Measurements from ENCODE around the gene SKP1.
"Not testable (repeated sequence)": the region's sequence is repeated elsewhere in the genome, so short reads cannot be mapped to it uniquely, and the experiment has no call there.

SKP1 gene

DNA sequence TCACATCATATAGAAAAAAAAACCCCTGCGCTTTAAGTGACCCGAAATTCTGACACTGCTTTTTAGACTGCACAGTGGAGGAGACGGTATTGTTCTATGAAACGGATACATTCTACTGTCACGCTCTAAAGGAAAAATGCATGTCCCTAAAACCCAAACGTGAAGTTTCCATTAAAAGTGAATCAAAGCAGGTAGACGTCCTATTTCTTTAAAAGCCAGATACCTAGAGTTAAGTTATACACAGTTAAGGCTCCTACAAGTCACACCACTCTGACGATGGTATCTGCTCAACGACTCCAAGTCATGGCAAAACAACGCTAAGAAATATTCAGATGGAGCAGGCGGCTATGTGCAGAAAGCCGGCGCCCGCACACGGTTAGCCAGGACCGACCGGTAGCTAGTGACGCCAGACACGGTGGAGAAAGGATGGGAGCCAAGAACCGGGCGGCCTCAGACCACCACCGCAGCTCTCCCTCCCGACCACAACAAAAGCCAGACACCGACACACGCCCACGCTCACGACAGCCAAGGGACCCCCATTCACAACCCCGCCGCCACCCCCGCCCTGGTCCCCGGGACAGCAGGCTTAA, 734 bp downstream of the SKP1 start:
- peak; percentile 15 for DNase-seq

DNA sequence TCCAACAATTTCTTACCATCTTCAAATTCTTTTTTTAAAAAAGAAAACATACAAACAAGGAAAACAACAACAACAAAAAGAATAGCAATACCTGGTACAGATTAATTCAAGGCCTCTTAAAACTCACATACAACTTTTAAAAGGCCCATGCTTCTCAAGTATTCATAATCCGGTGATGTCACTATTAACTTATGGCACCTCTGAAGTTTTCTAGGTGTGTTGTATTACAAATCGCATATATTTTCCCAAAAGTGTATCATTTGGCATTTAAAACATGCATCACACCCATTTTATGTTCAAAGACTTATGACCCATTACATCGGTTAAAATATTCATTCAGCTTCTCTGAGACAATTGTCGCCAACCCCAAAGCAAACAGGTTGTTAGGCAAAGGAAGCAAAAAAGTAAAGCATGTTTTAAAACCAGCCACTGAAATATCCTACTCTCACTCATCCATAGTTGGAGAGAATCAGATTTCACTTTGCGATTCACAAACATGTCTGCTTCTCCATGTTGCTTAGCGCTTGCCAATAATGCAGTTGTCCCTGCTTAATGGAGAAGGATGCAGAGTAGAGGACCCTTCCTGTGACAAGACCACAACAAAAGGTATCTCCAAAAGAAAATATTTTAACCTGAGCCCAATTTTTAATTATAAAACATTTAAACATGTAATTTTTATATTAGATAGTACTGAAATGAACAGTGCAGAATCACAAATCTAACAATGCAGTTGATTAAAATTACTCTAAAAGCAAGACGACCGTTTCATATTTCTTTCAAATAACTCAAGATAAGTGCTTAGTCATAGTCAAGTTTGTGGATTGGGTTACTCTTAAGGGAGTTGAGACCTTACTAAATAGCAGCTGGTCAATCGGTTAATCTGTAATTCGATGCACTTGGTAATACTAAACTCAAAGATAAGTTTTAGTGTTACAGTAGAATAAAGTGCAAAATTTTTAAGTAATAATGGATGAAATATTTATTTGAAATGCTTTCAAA, 1.6 kb downstream of the SKP1 start:
- no peak for DNase-seq

DNA sequence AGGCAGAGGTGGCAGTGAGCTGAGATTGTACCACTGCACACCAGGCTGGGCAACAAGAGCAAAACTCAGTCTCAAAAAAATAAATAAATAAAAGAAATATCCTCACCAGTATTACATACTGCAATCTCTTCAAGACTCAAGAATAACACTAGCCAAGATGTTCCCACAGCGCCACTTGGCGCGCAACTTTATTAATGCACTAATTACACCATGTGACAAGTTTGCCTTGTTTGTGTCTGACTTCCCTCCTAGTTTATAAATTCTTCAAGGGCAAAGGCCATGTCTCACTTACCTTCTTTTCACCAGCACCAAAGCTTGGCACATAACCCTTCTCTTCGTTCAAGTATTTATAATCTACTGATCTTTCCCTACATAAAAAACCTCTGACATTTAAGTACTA, 4.8 kb downstream of the SKP1 start:
- no peak for DNase-seq

DNA sequence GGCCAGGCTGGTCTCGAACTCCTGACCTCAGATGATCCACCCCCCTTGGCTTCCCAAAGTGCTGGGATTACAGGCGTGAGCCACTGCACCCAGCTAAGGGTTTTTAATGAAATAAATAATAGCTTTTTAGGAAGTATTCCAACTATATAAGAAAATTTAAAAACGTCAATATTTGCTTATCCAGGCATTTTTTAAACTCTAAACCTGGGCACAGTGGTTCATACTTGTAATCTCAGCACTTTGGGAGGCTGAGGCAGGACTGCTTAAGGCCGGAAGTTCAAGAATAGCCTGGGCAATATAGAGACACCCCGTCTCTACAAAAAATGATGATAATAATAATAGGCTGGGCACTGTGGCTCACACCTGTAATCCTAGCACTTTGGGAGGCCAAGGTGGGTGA, 14.2 kb downstream of the SKP1 start:
- DNase-seq = no peak

DNA sequence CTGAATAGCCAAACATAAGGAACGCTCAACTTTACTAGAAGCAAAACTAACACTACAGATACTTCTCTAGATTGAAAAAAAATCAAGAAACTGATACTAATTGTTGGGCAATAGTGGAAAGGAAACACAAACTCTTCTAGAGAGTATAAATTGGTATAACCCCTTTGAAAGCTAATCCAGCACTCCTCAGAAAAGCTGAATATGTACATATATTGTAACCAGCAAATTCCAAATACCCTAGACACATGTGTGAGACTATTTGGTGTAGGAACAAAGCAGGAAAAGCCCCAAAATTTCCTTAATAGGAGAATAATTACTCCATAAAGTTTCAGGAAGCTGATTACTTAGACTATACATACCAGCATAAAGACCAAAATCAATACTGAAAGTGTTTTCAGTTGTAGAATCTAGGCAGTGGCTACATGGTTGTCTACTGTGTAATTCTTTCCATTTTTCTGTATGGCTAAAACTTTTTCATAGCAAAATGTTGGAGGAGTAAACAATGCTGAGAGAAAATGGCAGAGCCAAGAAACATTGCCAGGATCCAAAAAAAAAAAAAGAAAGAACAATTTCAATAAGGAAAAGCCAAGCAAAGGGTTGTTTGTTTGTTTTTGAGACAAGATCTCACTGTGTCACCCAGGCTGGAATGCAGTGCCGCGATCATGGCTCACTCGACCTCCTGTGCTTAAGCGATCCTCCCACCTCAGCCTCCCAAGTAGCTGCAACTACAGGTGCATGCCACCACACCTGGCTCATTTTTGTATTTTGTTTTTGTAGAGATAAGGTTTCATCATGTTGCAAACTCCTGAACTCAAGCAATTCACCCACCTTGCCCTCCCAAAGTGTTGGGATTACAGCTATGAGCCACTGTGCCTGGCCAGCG, 15.0 kb downstream of the SKP1 start:
- no peak for DNase-seq

DNA sequence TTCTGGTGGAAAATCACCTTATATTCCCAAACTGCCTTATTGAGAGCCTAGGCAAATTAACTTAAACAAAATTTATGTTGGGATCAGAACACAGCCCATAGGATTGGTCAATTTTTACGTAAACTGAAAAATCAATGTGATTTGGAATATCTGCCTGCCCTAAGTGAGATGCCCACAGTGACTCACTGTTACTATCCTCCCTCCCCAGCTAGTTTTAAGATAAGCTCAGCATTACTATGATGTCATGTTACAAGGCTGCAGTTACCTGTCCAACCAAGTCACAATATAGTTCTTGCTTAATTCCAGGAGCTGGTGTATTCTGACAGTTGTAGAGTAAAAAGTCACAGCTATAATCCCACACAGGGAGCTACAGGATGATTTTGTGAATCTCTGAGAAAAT, 23.1 kb downstream of the SKP1 start:
- DNase-seq = no peak

DNA sequence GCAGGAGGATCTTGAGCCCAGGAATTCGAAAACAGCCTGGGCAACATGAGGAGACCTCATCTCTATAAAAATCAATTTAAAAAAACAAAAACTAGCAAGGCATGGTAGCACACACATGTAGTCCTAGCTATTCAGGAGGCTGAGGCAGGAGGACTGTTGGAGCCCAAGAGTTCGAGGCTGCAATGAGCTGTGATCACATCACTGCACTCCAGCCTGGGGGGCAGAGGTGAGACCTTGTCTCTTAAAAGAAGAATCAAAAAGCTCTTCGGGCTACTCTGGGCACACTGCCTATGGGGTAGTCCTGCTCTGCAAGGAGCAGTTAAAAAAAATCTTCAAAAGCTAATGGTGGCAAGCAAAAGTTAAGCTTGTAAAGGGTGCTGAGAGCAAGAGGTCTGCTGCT, 23.5 kb downstream of the SKP1 start:
- DNase-seq = no peak

DNA sequence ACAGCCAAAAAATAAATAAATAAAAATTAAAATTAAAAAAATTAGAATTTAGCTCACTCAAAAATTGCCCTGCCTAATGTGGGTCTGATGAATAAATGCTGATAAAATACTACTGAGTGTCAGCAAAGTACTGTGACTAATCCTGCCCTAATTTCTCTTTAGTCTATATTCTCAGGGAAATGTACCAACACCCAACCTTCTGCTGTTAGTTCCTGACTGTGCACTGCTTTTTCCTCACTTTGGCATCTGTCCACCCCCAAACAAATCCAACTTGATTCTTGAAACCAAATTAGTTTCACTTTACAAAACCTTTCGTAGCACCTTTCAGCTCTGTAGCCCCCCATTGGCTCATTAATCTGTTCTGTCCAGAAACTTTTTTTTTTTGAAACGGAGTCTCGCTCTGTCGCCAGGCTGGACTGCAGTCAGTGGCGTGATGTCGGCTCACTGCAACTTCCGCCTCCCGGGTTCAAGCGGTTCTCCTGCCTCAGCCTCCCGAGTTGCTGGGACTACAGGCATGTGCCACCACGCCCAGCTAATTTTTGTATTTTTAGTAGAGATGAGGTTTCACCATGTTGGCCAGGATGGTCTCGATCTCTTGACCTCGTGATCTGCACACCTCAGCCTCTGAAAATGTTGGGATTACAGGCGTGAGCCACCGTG, 24.4 kb downstream of the SKP1 start:
- not testable (repeated sequence) for DNase-seq

DNA sequence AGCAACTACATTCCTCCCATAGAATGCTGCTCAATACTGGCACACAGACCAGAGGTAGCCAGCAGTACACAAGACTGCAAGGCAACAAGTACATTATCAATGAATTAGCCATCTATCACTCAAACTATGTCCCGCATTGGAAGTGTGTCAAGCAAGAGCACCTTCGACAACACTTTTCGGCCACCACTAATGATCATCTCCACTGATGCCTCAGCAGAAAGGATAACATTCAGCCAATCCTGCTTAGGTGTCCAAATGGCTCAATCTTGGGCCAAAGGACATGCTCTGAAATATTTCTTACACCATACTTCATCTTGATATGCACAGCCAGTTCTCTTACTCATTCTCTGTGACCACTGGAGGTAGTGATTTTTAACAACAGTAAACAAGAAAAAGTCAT, 25.0 kb downstream of the SKP1 start:
- DNase-seq = no peak

DNA sequence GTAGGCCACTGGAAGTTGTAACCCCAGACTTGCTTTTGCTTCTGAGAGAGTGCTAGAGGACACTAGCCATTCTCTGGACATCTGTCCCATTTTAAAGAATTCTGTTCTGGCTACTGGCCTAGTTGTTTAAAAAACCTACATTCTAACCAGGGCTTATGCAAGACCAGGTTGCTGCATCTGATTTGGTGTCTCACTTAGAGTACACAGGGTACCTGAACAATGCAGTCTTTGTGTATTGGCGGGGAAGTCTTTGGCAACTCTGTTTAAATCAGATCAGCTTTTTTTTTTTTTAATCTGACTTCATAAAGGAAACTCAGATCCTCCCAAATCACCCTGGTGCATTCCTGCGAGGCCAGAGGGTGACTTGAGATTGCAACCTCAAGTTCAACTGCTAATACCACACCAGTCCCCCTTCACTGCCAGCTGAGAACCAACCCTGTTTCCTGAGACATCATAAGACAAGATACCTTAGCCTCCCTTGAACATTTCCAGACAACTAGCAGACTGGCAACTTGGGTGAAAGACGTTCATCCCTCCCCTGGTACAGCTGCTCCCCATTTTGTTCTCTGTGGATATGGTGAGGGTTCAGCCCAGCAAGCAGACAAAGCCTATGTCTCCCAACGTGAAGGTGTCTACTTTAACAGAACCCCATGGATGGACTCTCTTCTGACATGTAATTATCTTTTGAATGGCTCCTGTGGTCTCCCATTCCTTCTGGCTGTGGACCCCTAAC, 27.0 kb downstream of the SKP1 start:
- DNase-seq = no peak

DNA sequence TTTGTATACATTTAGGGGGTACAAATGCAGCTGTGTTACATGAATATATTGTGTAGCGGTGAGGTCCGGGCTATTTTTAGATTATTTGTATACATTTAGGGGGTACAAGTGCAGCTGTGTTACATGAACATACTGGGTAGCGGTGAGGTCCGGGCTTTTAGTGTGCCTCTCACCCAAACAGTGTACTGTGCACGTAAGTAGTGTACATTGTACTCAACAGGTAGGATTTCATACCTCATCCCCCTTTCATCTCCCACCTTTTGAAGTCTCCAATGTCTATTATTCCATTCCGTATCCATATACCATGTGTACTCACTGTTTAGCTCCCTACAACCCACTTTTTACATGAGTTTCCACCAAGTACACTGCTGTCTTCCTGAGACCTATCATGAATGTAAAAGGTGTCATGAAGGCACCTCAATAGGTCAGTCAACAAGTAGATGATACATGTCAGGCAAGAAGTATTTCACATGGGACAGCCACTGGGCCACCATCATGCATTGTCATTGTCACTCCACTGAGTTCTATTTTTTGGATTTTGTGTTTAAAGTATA, 27.7 kb downstream of the SKP1 start:
- no peak for DNase-seq

DNA sequence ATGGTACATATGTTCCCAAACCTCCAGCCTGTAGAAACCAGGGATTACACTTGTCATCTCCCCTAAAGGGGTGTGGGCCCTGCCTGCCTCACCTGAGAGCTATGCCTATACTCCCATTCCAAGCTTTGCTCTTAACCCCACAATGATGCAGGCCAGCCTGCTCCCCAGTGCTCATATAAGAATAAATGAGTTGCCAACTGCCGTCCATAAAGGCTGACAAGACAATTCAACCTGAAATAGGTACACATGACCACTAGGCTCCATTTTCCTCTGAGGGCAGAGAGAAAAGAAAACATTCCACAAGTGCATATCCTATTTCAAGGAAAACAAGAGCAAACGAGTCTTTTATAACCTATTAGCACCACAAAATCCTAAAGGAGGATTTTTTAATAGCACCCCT, 28.4 kb downstream of the SKP1 start:
- no peak for DNase-seq

DNA sequence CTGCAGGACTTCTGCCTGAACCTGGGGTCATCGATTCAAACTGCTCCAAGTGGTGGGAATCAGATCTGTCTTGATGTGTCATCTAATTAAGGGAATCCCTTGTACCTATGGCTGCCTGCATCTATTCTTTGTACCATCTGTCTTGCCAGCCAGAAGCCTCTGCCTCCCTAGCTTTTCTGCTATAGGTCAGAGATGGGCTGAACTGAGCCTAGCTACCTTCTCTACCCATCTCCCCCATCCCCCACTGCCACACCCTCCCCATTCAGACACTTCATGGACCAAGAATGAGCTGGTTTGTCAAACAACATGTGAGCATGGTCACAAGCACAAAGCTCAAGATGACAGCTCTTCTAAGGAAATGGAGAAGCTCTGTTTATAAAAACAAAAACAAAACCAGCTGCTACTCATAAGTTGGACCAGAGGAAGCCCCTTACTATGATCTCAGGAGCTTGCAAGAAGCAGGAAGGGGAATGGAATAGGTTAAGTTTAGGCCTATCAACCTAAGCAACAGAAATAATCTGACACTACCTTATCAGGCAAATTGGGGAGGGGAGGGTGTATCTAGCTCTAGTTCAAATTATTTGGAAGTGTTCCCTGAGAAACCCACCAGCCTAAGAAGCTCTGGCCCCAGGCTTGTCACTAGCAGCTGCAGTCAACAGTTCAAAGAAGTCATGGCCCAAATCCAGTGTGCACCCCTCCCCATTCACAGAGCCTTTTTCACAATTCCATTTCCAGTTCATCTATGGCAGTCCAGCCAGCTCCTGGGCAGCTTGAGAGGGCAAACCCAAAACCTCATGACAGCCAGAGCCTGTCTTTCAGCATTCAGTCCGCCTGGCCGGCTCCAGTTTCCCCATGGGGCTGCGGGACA, 29.9 kb downstream of the SKP1 start:
- no peak for DNase-seq

DNA sequence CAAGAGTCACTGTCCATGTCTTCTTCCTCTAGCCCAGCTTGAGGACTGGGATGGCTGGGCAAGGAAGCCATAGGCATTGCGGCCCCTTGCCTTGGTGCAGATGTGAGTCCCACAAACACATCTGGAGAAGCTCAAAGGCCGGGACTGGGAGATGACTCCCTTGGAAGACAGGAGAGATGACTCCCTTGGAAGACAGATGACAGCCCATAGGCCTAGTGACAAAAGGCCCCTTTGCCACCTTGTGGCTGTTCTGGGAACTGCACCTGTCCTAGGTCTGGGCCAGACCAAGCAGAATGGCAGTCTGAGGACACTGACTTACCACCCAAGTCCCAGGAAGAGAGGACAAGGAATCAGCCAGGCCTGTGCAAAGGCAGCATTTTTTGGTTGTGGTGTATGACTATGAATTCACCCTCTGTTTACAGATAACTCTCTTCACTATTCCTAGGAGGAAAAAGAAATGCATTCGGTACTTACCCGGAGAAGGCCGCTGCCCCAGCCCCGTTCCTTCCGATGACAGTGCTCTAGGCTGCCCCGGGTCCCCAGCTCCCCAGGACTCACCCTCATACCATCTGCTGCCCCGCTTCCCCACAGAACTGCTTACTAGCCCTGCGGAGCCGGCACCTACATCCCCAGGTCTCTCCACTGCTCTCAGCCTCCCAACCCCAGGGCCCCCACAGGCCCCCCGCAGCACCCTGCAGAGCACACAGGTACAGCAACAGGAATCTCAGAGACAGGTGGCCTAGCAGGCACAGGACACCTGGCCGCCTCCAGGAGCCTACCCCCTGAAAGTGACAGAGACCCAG, 30.8 kb downstream of the SKP1 start:
- peak; percentile 38 for DNase-seq

DNA sequence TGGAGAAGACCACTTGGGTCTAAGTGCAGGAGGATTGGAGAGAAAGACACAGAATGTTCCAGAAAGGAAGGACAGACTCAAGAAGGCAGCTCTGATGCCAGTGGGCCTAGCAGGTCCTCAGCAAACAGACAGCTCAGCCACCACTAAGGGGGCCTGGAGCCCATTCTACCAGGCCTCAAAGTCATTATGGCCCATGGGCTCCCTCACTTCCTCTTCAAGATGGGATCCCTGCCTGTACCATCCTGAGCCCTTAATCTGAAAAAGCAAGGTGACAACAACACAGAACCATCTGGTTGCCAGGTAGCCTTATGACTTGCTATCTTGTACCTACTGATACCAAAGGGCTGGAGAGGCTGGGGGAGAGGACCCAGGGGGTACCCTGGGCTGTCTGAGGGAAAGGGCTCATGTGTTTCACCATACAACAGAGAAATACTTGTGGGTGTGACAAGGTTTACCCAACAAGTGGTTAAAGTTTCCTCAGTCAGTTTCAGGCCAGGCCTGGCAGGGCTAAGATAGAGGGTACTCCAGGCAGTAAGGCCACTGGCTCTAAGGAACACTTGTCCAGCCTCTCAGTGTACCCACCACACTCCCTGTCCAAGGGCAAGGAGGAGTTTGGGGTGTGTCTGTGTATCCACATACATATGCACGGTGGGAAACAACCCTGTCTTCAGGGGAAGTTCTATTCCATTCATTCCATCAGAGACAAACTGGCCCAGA, 31.6 kb downstream of the SKP1 start:
- DNase-seq = no peak

DNA sequence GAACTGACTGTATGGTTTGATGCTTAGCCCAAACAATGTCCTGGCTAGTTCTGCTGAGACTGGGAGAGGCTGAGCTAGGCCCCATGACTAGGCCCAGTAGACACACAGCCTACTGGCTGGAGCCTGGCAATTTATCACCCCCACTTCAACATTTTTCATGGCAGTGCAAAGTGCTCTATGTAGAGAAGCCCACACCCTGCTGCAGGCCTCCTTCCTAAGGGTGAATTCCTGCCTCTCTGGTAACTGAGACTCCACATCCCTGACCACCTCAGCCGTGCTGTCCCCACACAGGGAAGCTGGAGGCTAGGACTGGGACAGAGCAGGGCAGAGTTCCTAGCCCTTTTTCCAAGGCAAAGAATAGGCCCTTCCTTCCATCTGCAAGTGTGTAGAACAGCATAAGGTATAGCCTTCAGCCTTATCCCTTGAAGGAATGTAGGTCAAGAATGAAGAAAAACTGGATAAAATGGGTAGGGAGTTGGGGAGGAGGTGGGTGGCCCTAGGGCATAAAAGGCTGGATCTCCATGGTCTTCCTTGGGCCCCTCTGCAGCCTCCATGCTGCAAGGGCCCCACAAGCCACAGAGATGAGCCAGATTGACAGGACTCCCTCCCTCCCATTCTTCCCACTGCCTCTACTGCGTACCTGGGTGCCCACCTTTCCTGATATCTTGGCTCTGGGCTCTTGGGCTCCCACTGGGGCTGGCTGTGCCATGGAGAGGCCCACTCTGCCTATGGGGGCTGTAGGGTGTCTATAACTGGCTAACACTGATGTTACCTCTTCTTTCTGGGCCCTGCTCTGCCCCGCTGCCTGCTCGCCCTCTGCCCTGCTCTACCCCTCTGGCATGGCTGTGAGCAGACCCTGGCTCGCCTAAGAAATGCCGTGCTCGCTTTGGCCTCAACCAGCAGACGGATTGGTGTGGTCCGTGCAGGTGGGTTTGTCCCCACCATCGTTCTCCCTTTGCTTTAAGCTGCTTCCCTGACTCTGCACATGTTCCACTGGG, 32.5 kb downstream of the SKP1 start:
- DNase-seq = no peak

DNA sequence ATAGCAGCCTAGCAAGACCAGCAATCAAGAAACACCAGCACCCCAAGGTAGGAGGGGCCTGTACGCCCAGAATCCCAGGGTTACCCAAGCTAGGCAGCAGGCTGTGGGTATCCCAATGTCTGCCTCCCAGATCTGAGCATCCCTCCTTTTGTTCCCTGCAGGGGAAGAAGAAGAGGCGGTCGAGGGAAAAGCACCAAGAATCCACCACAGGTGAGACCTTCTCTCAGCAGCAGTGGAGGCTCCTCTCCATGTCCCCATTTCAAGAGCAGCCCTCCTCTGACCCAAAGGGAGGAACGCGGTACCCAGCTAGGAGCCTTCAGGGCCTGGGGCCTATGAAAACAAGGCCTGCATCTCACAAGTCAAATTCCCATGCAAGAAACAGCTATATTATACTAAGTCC, 33.3 kb downstream of the SKP1 start:
- DNase-seq = no peak

DNA sequence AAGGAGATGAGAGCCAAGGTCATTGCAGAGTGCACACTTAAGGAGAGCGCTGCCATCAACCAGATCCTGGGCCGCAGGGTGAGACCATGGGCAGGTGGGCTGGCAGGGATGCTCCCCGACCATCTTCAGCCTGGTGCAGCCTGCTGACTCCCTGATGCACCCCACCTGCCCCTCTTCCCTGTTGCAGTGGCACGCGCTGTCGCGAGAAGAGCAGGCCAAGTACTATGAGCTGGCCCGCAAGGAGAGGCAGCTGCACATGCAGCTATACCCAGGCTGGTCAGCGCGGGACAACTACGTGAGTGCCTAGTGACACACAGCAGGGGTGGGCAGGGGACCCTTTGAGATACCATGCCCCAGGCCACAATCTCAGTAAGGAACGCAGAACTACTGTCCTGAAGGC, 33.9 kb downstream of the SKP1 start:
- DNase-seq = no peak
